NCI-H2171 treated with DMSO at 0.1 percent for 48 hours (cell line): ENCODE measurements around the gene PAX8.

Experiments
- DNase-seq: peaks from one replicate; lab custom pipeline; 2025; lab: John Stamatoyannopoulos, UW

The PAX8 gene

GRCh38 chr2:113203217-113203530 lies 75.5 kb downstream of the PAX8 start:
- DNase-seq, result no peak

- DNase-seq, result no peak
Observed at GRCh38 chr2:113202305-113203216, 76.2 kb downstream of the PAX8 start.

DNA sequence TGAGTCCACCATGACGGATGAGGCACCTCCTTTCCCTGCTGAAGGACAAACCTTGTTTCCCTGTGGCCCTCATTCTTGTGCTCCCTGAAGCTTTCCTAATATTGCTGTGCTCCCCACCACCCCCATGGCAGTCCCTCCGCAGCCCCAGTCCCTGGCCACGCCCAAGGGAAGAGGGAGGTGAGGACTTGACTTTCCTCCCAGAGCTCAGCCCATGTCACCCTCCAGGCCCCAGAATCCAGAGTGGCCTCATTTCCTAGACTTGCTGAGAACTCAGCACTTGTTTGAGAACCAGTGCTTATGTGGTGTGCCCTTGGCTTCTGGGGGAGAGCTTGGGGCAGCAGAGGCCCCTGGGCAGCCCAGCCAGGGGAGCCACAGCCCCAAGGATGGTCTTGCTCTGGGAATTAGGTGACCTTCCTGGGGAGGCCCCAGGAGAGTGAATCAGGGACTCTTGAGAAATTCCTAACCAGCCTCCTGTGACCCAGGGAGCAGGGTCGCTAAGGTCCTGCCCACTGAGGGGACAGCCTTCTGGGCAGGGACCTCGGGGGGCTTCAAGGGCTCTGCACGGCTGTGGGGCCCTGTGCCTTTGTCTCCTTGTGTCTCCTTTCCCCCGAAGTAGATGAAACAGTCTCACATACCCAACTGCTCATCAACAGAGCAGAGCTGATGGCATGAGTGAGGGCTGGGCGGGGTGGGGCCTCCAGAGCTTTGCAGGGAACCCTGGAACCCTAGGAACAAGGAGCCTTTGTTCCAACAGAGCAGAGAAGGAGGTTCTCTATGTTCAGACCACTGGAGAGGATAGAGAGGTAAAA lies 77.0 kb downstream of the PAX8 start:
- no peak for DNase-seq

DNA sequence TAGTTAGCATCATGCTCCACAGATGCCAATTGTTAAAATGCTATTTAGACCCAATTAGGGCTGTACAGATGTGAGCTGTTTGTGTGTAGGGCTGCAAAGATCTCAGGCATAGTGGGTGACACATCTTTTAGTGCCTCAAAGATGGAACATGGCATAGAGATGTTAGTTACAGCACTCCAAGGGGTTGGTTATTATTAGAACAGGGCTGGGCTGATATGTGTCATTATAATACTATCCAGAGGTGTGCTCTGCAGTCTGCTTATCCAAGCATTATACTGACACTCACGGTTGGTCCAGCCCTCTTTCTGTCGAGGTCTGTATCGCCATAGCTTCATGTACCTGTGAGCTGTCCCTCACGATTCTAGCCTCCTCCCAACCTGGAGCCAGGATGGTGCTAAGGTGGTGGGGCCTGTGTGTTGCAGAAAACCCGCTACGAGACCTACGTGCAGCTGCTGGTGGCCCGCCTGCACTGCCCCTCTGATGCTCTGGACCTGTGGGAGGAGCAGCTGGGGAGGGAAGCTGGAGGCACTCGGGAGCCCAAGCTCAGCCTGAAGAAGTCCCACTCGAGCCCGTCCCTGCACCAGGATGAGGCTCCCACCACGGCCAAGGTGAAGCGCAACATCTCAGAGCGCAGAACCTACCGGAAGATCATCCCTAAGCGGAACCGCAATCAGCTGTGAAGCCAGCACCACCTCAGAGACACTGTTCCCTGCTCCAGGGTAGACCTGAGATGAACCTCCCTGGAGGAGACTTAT lies 77.8 kb downstream of the PAX8 start:
- DNase-seq, result no peak

DNA sequence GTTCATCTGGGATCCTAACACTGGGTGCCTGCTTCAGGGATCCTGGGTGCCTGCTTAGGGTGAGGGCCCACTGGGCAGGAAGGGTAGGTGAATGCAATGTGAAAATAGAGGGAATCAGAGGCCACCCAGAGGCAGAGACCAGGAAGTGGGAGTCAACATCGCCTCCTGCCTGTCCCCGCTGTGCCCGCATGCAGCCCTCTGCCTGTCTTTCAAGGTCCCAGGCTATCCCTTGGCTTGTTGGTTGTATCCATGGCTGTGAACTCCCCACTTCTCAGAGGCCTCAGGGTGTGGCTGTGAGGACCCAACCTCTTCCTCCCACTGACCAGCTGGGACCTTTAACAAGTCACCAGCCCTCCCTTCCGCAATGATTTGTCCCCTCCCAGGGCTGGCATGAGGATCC lies 78.5 kb downstream of the PAX8 start:
- peak; percentile 1 for DNase-seq

DNA sequence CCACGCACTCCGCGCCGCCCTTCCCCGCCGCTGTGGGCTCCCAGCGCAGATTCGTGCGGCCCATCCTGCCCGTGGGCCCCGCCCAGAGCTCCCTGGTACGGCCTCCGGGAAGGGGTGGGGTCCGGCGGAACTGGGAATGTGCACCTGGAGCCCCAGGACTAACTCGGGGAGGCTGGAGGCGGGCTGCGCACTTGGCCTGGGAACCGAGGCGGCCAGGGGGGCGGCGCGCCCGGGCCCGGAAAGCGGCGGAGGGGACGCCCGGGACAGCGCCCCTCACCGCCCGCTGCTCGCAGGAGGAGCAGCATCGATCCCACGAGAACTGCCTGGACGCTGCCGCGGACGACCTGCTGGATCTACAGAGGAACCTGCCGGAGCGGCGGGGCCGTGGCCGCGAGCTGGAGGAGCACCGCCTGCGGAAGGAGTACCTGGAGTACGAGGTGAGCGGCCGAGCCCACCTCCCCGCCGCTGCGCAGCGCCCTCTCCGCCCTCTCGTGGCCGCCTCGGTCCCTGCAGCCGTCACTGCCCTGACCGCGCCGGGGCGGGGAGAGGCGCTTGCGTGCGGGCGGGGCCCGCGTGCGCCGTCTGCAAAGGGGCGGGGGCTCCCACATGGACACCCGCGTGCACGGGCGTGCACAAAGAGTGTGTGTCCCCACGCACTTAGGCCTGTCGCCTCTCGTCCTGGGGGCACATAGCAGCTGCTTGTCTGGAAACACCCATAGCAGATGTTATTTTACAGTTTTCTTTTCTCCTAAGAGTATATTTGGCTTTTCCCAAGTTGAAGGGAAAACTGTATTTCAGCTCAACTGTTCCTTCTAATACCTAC lies 79.7 kb downstream of the PAX8 start:
- DNase-seq, result peak; percentile 84

DNA sequence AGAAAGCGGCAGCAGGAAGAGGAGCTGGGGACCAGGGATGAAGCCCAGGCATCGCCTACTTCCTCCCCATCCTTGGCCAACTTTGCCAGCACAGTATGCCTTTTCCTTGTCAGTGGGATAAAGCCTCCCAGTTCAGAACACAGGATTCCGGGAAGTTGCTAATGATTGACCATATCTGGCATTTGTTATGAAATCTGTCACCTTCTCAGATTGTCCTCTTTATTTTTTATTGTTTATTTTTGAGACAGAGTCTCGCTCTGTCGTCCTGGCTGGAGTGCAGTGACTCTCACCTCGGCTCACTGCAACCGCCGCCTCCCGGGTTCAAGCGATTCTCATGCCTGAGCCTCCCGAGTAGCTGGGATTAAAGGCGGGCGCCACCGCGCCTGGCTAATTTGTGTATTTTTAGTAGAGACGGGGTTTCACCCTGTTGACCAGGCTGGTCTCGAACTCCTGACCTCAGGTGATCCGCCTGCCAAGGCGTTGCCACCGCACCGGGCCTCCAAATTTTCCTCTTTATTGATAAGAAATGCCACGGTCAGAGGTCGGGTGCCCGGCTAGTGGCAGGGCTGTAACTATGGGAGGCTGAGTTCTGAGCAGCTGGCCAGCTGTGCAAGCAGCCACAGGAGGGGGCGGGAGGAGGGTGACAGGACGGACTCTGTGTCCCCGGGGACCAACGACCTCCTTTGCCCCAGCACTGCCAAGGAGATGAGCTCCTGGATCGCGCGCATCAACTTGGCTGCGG lies 80.5 kb downstream of the PAX8 start:
- DNase-seq, result no peak

GRCh38 chr2:113197347-113198047 lies 81.2 kb downstream of the PAX8 start:
- DNase-seq, result no peak

DNA sequence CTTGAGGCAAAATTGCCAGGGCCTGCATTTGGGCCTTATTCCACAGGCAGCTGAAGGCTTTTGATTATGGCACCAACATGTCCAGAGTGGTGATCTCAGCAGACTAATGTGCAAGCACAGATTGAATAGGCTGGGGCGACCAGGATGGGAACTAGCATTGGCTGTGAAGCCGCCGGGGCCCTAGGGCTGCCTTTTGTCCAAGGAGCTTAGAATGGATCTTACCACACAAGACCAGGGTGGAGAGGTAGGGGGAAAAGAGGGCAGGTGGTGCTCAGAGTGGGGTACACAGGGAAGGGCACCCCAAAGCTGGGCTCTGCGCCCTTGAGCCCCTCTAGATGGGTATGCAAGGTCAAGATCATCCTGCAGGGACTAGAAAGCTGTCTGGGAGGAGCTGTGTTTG lies 81.9 kb downstream of the PAX8 start:
- DNase-seq, result no peak

DNA sequence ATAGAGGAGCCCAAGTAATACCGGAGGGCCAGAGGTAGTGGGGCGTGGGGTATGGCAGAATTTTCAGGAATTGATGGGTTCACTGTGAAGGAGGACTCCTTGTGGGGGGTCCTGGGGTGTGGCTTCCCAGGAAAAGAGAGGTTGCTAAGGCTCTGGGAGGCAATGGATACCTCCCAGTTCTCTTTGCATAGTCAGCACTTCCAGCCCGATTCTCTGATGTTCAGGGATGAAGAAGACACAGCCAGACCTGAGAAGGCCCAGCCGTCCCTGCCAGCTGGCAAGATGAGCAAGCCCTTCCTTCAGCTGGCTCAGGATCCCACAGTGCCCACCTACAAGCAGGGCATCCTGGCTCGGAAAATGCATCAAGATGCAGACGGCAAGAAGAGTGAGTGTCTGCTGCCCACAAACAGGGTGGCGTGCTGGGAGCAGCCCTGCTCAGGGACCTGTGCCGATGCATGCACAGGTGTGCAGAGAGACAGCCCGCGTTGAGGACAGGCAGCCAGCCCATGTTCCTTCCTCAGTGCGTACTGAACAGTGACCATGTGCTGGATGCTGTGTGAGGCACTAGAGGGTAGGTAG lies 82.7 kb downstream of the PAX8 start:
- DNase-seq, result no peak

GRCh38 chr2:113192459-113193100 lies 86.1 kb downstream of the PAX8 start:
- DNase-seq, result no peak

- no peak for DNase-seq
Observed at GRCh38 chr2:113190871-113191270, 87.8 kb downstream of the PAX8 start.

DNA sequence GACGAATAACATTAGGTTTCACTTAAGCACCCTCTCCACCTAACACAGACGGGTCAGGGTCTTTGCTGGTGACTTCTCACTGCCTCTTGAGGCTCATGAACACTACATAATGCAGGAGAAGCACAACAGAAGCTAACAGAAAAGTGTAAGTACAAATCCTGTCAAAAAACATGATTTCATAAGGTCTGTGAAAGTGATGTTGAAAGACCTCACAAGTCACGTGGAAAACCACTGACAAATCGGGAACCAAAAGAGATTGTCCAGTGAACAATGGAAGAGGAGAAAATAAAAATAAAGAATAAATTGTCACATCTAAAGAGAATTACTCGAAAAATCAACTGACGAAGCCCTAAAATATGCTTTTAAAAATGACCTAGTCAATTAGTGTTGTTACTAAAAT lies 91.0 kb downstream of the PAX8 start:
- no peak for DNase-seq

DNA sequence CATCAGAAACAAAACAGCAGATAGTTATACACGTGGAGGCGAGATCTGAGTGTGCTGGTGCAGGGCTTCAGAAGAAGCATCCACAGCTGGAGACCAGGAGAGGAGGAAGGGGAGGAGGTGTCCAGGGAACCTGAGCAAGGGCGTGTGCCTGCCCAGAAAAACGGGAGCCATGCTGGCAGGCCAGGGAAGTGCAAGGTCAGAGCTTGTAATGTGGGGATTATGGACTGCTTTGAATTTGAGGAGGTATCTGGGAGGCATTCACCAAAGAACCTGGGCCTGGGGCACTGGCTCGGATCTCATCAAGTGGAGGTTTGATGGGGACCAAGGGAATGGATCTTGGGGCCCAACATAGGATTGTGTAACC lies 92.3 kb downstream of the PAX8 start:
- no peak for DNase-seq

GRCh38 chr2:113185664-113186432 lies 92.9 kb downstream of the PAX8 start:
- DNase-seq, result no peak

GRCh38 chr2:113184531-113185230 lies 94.0 kb downstream of the PAX8 start:
- DNase-seq, result no peak

DNA sequence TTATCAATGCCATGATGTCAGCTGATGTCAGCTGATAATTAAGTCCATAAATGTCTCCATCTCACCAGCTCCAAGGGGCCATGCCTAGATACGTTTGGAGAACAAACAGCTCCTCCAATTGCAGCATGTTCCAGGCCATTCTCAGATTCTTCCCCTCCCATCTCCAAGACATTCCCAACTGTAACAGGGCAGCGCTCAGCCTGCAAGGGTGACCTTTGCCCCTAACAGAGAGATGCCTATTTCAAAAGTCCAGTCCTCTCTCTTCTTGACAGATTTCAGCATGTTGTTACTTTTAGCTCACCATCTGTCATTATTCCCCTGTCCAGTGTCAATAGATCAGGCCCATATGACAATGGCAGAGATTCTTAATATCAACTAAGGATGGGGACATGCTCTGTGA lies 95.0 kb downstream of the PAX8 start:
- DNase-seq, result no peak

DNA sequence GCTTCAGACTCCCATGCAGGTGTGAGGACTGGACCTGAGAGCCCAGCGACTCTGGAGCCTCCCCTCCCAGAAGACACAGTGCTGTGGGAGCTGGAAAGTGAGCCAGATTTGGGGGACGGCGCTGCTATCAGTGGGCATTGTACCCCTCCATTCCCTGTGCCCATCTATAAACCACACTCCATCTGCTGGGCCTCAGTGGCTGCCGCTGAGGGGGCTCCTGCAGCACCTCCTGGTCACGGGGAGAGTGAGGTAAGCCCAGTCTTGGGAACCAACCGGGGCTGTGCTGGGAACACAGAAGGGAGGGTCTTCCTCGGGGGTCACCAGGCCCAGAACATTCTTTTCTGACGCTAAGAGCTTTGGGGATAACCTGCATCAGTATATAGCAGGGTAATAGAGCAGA lies 95.5 kb downstream of the PAX8 start:
- no peak for DNase-seq
